ENCODE data around the gene COMMD7. TPM values are rescaled to one million over a fixed set of nuclear protein-coding genes. Genes with fewer than 3 reads are reported as not detected.
"Not testable (repeated sequence)": the region's sequence is repeated elsewhere in the genome, so short reads cannot be mapped to it uniquely, and the experiment has no call there.

The COMMD7 gene
- total RNA-seq, 4 donors from 2014 or later: 30.2 to 55.8 (median 42.6) TPM

GRCh38 chr20:32706486-32706885, 36.8 kb downstream of the COMMD7 start:
- intact Hi-C loops (cut with DNase I): no loop called here
- TF ChIP-seq, protein P1, sequence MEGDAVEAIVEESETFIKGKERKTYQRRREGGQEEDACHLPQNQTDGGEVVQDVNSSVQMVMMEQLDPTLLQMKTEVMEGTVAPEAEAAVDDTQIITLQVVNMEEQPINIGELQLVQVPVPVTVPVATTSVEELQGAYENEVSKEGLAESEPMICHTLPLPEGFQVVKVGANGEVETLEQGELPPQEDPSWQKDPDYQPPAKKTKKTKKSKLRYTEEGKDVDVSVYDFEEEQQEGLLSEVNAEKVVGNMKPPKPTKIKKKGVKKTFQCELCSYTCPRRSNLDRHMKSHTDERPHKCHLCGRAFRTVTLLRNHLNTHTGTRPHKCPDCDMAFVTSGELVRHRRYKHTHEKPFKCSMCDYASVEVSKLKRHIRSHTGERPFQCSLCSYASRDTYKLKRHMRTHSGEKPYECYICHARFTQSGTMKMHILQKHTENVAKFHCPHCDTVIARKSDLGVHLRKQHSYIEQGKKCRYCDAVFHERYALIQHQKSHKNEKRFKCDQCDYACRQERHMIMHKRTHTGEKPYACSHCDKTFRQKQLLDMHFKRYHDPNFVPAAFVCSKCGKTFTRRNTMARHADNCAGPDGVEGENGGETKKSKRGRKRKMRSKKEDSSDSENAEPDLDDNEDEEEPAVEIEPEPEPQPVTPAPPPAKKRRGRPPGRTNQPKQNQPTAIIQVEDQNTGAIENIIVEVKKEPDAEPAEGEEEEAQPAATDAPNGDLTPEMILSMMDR (IDR thresholded peaks at IDR 0.05): no peak
- TF ChIP-seq POLR2A (IDR thresholded peaks at IDR 0.05): no peak
- 92 to 94% methylated on average over 3 of the region's 3 CpGs for WGBS, 2 donors
- H3K27ac ChIP-seq: no peak overlapping the region
- H3K4me1 ChIP-seq: peaks cover 25 to 32% of the 10 kb centered on the region in 2 donors
- no peak for DNase-seq
- no peaks in the 10 kb centered on the region for H3K27me3 ChIP-seq
- peaks cover 19 to 25% of the 10 kb centered on the region in 2 donors for H3K36me3 ChIP-seq
- H3K4me3 ChIP-seq (replicated peaks in 1 of 3): no peak overlapping the region
- no peaks in the 10 kb centered on the region for H3K9me3 ChIP-seq

- H3K27ac ChIP-seq: no peak overlapping the region
- intact Hi-C loops (cut with DNase I): no loop called here
- H3K4me3 ChIP-seq (replicated peaks in 1 of 3): no peak overlapping the region
- H3K9me3 ChIP-seq: no peaks in the 10 kb centered on the region
- H3K4me1 ChIP-seq: peaks cover under 1 to 5% of the 10 kb centered on the region in 2 donors
- WGBS, 2 donors: 60 to 75% methylated on average over 9 of the region's 9 CpGs
- TF ChIP-seq, protein P1 (IDR thresholded peaks at IDR 0.05): no peak
- TF ChIP-seq POLR2A (IDR thresholded peaks at IDR 0.05): no peak
- H3K36me3 ChIP-seq: peaks cover 19 to 25% of the 10 kb centered on the region in 2 donors
- H3K27me3 ChIP-seq: no peaks in the 10 kb centered on the region
- DNase-seq: no peak
These were observed 40.4 kb downstream of the COMMD7 start for GRCh38 chr20:32702706-32703425.

DNA sequence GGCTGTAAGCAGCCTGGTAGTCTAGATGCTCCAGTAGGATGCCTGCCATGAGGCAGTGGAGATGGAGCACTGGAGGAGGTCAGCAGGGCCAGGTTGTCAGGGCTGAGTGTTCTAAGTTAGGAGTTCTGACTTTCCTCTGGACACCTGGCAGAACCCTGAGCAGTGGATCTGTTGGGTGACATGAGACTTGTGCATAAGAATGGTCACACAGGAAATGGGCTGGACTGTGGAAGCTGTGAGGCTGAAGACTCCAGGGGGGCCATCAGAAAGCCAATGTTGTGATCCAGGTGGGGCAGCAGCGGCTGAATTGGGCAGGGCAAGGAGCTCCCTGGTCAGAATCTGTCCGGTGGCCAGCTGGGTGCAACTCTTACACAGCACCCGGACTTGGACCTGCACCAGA, 45.7 kb downstream of the COMMD7 start:
- 92 to 94% methylated on average over 2 to 3 of the region's 3 CpGs for WGBS, 2 donors
- intact Hi-C loops (cut with DNase I): no loop called here
- Histone ChIP-seq H3K27ac (no peak overlapping the region), H3K4me3 (replicated peaks in 1 of 3) (no peak overlapping the region), H3K4me1 (peaks cover 9% of the 10 kb centered on the region in 2 donors), H3K27me3 (no peaks in the 10 kb centered on the region), H3K36me3 (peaks cover 0 to 2% of the 10 kb centered on the region in 2 donors), H3K9me3 (no peaks in the 10 kb centered on the region)
- no peak for DNase-seq
- TF ChIP-seq POLR2A (IDR thresholded peaks at IDR 0.05): no peak
- TF ChIP-seq, protein P1 (IDR thresholded peaks at IDR 0.05): no peak

- no peaks in the 10 kb centered on the region for H3K36me3 ChIP-seq
- intact Hi-C loops (cut with DNase I): no loop called here
- no peak overlapping the region for H3K27ac ChIP-seq
These were observed 48.2 kb downstream of the COMMD7 start for GRCh38 chr20:32695089-32695488.

GRCh38 chr20:32688966-32689365, 54.3 kb downstream of the COMMD7 start:
- H3K36me3 ChIP-seq; H3K27me3 ChIP-seq; H3K4me3 ChIP-seq (replicated peaks in 1 of 3); H3K4me1 ChIP-seq; H3K9me3 ChIP-seq; intact Hi-C loops (cut with DNase I); DNase-seq; H3K27ac ChIP-seq: not testable (repeated sequence)
- 86 to 91% methylated on average over 1 of the region's 1 CpG for WGBS, 2 donors

More at GRCh38 chr20:32695089-32695488, 48.2 kb downstream of the COMMD7 start:
- no peaks in the 10 kb centered on the region for H3K27me3 ChIP-seq
- no peak for DNase-seq
- no peaks in the 10 kb centered on the region for H3K9me3 ChIP-seq
- H3K4me1 ChIP-seq: peaks cover 9% of the 10 kb centered on the region in 2 donors
- H3K4me3 ChIP-seq (replicated peaks in 1 of 3): no peak overlapping the region
- no peak for TF ChIP-seq POLR2A (IDR thresholded peaks at IDR 0.05)
- TF ChIP-seq, protein P1 (IDR thresholded peaks at IDR 0.05): no peak
